GM19452 (cell line): ENCODE results near the gene NPY4R2.
"Not testable (repeated sequence)": the region's sequence is repeated elsewhere in the genome, so short reads cannot be mapped to it uniquely, and the experiment has no call there.

Experiments used
- ATAC-seq: cut with Tn5 transposase; IDR thresholded peaks from one replicate; pipeline ENCODE4 v1.9.1; 2021; ENCODE audit not compliant: unreplicated experiment

NPY4R2 gene, protein sequence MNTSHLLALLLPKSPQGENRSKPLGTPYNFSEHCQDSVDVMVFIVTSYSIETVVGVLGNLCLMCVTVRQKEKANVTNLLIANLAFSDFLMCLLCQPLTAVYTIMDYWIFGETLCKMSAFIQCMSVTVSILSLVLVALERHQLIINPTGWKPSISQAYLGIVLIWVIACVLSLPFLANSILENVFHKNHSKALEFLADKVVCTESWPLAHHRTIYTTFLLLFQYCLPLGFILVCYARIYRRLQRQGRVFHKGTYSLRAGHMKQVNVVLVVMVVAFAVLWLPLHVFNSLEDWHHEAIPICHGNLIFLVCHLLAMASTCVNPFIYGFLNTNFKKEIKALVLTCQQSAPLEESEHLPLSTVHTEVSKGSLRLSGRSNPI

GRCh38 chr10:47918475-47918874 is at the start of gene NPY4R2:
Gene NPY4R2, plus strand, starts transcription at chr10:47918662. Its CDS starts 3,326 bp downstream, at chr10:47921988.
- ATAC-seq, result not testable (repeated sequence)

GRCh38 chr10:47870887-47871286 is 47.6 kb upstream of the NPY4R2 start:
- ATAC-seq, result not testable (repeated sequence)

- not testable (repeated sequence) for ATAC-seq
These were observed 46.8 kb upstream of the NPY4R2 start for GRCh38 chr10:47871485-47872180.

- ATAC-seq, result not testable (repeated sequence)
These were observed 46.2 kb upstream of the NPY4R2 start for GRCh38 chr10:47872236-47872635.

- ATAC-seq, result not testable (repeated sequence)
These were observed 34.2 kb upstream of the NPY4R2 start for GRCh38 chr10:47884239-47884638.

GRCh38 chr10:47884934-47885333 is 33.5 kb upstream of the NPY4R2 start:
- ATAC-seq, result not testable (repeated sequence)

DNA sequence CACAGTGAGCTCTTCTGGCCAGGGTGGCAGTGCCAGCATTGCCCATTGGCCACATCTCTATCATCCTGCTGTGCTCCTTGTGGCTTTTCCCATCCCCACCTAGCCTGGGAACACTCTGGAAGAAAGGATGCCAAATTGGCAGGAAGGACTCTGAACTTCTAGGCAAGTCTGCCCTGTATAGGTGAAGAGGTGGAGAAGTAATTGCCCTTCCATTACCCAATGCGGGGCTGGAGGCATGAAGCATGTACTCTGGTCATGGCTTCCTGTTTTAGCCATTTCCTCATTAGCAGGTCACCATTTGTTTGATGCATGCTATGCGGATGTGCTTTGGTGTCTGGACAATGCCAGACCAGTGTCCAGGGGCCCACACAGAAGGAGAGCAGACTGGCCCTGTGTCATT is 32.1 kb upstream of the NPY4R2 start:
- ATAC-seq, result not testable (repeated sequence)

- not testable (repeated sequence) for ATAC-seq
These were observed 31.6 kb upstream of the NPY4R2 start for GRCh38 chr10:47886827-47887226.

GRCh38 chr10:47890737-47891136 is 27.7 kb upstream of the NPY4R2 start:
- not testable (repeated sequence) for ATAC-seq

- ATAC-seq, result not testable (repeated sequence)
These were observed 25.8 kb upstream of the NPY4R2 start for GRCh38 chr10:47892494-47893261.

- not testable (repeated sequence) for ATAC-seq
These were observed 23.9 kb upstream of the NPY4R2 start for GRCh38 chr10:47894571-47894970.

DNA sequence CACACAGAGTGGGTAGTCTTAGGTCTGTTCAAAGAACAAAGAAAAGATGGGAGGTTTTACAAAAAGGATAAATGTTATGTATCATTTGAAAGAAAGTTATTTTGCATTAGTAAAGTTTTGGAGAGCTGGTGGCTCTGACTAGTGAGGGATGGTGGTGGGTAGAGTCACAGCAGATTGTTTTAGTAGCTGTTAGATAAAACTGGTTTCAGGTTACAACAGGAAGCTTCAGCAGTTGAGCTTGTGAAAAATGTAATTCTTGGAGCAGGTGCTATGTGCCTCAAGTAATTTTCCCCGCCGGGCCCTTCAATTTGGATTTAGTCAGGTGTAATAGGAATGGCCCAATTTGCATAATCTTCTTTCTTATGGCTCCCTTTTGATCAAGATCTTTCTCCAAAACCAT is 20.6 kb upstream of the NPY4R2 start:
- ATAC-seq, result not testable (repeated sequence)

- ATAC-seq, result not testable (repeated sequence)
These were observed 9.1 kb upstream of the NPY4R2 start for GRCh38 chr10:47909333-47909732.

DNA sequence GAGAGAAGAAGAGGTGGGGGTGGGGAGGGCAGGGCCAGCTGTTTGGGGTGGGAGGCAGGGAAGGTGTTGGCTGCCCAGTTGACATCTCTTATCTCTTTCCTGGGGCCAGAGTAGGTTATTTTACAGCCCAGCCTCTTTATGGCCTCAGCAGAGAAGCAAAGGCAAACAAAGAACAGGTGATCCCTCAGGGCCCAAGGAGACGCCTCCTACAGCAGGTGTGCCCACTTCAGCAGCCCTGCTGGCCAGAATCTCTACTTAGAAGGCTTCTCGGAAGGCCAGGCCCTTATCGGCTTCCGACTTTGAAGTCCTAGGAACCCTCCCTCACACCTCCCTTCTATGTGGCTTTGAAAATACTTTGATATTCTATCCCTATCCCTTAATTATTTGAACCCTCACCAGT is 8.0 kb upstream of the NPY4R2 start:
- not testable (repeated sequence) for ATAC-seq

DNA sequence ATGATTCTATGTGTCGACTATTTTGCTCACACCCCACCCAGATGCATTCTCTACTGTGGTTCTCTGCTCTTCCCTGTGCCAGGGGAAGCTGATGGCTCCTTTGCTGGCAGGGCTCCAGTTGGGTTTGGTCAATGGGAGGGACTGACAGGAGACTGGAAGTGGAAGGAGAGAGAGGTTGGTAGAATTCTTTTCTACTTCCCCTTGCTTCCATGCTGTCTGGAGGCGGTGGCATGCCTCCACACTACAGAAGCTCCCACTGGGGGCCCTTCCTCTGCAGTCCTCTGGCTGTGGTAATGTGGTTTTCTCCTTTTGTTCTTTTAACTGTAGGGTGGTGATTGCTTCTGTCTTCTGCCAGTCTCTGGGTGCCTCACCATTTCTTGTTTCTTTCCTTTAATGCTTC is 4.4 kb upstream of the NPY4R2 start:
- not testable (repeated sequence) for ATAC-seq

- ATAC-seq, result not testable (repeated sequence)
These were observed 2.5 kb upstream of the NPY4R2 start for GRCh38 chr10:47915849-47916548.

GRCh38 chr10:47920610-47921009 is 2.1 kb downstream of the NPY4R2 start:
- ATAC-seq, result not testable (repeated sequence)

DNA sequence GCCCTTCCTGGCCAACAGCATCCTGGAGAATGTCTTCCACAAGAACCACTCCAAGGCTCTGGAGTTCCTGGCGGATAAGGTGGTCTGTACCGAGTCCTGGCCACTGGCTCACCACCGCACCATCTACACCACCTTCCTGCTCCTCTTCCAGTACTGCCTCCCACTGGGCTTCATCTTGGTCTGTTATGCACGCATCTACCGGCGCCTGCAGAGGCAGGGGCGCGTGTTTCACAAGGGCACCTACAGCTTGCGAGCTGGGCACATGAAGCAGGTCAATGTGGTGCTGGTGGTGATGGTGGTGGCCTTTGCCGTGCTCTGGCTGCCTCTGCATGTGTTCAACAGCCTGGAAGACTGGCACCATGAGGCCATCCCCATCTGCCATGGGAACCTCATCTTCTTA is 4.0 kb downstream of the NPY4R2 start:
- not testable (repeated sequence) for ATAC-seq

DNA sequence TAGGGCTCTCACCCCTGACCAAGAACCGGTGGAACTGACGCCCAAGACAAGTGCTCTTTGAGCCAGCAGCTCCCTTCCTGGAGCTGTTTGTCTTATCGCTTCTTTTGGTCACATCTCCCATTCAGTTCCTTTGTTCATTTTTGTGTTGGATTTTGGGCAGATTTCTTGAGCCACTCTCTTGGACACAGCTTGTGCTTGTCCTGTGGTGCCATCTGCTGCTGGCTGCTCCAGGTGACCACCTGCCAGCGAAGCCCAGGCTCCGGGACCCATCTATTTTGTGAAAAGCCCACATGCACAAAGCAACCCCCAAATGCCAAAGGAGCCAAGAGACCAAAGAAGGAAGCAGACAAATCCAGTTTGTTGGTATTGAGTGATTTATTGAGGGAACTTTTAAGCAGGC is 6.2 kb downstream of the NPY4R2 start:
- ATAC-seq, result not testable (repeated sequence)

DNA sequence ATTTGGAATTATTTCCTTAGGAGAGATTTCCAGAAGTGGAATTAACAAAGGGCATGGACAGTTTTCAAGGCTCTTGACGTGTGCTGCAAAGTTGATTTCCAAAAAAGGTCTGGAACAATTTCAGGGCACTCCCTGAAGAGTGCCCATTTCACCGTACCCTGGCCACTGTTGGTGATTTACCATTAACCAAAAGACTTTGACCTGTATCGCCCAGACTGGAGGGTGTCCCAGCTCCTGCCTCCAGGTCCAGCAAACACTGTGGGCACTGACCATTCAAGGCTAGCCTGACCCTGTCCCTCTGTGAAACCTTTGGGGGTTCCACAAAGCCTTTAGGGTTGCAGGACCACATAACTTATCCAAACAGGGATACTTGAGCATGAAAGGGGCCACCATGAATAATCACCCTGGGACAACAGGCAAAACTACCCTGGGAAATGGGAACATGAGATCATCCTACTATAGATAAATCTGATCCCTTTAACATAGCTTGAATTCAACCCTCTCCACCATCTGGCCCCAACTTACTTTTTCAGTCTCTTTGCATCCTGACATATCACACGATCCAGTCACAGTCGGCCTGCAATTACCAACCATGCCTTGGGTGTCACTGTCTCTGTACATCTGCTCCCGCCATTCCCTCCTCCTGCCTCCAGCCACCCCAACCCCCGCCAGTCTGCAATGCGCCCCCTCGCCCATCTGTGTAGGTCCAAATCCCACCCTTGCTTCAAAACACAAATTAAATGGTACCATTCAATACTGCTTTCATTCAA is 8.9 kb downstream of the NPY4R2 start:
- ATAC-seq, result not testable (repeated sequence)
